Tibial nerve (tissue), 4 donors: ENCODE measurements around the gene FBXW5.

Experiments
- CTCF ChIP-seq, 5 experiments: fragments of 200-600 bp in 3 of 5; fragments of 450-650 bp in 2 of 5; sonication (generic) in 3 of 5; IDR thresholded peaks; one replicate each; pipeline ENCODE4 v1.5.1; 2016 to 2019; ENCODE audit warnings: antibody characterized with exemption in 5 of 5, mild to moderate bottlenecking in 3 of 5, moderate library complexity in 2 of 5
- EP300 ChIP-seq, 2 donors: sonication (generic); formaldehyde crosslinking; IDR thresholded peaks; one replicate each; pipeline ENCODE4 v1.6.1; 2017; ENCODE audit warnings: antibody characterized with exemption in 2 of 2, mild to moderate bottlenecking in 1 of 2
- POLR2A ChIP-seq, 2 donors: fragments of 450-650 bp; IDR thresholded peaks; one replicate each; pipeline ENCODE4 v1.6.1; 2017; ENCODE audit warnings: antibody characterized with exemption in 2 of 2, mild to moderate bottlenecking in 2 of 2, moderate library complexity in 2 of 2

- TF ChIP-seq CTCF (IDR thresholded peaks at IDR 0.05) = no peak
- no peak for TF ChIP-seq EP300 (IDR thresholded peaks at IDR 0.05)
- no peak for TF ChIP-seq POLR2A (IDR thresholded peaks at IDR 0.05)
These were observed 28.2 kb upstream of the FBXW5 start for GRCh38 chr9:136972743-136973142.
